ENCODE data around the gene GNAQ. TPM values are rescaled to one million over a fixed set of nuclear protein-coding genes. Genes with fewer than 3 reads are reported as not detected.

The GNAQ gene
- polyA plus RNA-seq, 1 of the 3 experiments (the other 2 are of a cell fraction), result 20.9 TPM

GRCh38 chr9:77766587-77766986, 265.0 kb downstream of the GNAQ start:
- no peaks in the 10 kb centered on the region for H4K20me1 ChIP-seq (ENCODE audit: insufficient read depth)
- no peaks in the 10 kb centered on the region for H3F3A ChIP-seq (replicated peaks; ENCODE audit: insufficient read depth)
- TF ChIP-seq SMC3 (IDR thresholded peaks at IDR 0.05; ENCODE audit: low read depth, low read length), result no peak
- TF ChIP-seq ZBTB33 (IDR thresholded peaks at IDR 0.05; ENCODE audit: borderline replicate concordance, low read depth), result no peak
- no peak for TF ChIP-seq NRF1 (IDR thresholded peaks at IDR 0.05; ENCODE audit: low read depth, low read length)
- TF ChIP-seq FOXJ3 (CRISPR knock-in tag; IDR thresholded peaks at IDR 0.05), result no peak
- TF ChIP-seq RXRA (IDR thresholded peaks at IDR 0.05; ENCODE audit: borderline replicate concordance, low read depth), result no peak
- TF ChIP-seq FOSL2 (IDR thresholded peaks at IDR 0.05; ENCODE audit: borderline replicate concordance, low read depth), result no peak
- no peak for TF ChIP-seq NFIC (IDR thresholded peaks at IDR 0.05; ENCODE audit: borderline replicate concordance)
- TF ChIP-seq GATA2 (CRISPR knock-in tag; IDR thresholded peaks at IDR 0.05), result no peak
- TF ChIP-seq TEAD4 (IDR thresholded peaks at IDR 0.05; ENCODE audit: borderline replicate concordance, insufficient read depth), result no peak
- no peak for TF ChIP-seq USF1 (IDR thresholded peaks at IDR 0.05; ENCODE audit: borderline replicate concordance, low read depth)
- TF ChIP-seq MAX (IDR thresholded peaks at IDR 0.05; ENCODE audit: low read depth), result no peak
- TF ChIP-seq RAD21 (IDR thresholded peaks at IDR 0.05; ENCODE audit: low read length), result no peak
- TF ChIP-seq RCOR1 (IDR thresholded peaks at IDR 0.05; ENCODE audit: low read length), result no peak
- H3K4me2 ChIP-seq, result no peak overlapping the region
- no peak for DNase-seq
- ChIA-PET POLR2A (no interaction called here), CTCF (interaction anchor here (1.0 to 2.5 kb wide), 3 partner anchors 13 to 309 kb away, joined by 3 to 9 read pairs (median 3); no protein-coding TSS in a partner anchor)
- H3K27me3 ChIP-seq (ENCODE audit: insufficient read depth), result no peaks in the 10 kb centered on the region
- H3K36me3 ChIP-seq (replicated peaks in 1 of 2; ENCODE audit: control insufficient read depth in 1 of 2, insufficient read depth in 2 of 2, low read length in 1 of 2), result peaks cover 2 to 18% of the 10 kb centered on the region in 2 experiments
- H2AFZ ChIP-seq (ENCODE audit: low read depth), result no peak overlapping the region
- H3K9me3 ChIP-seq, result no peaks in the 10 kb centered on the region
- no peak overlapping the region for H3K27ac ChIP-seq (ENCODE audit: low read depth in 2 of 2, low read length in 1 of 2)
- H3K4me3 ChIP-seq (ENCODE audit: low read depth in 2 of 2, low read length in 1 of 2), result no peak overlapping the region
- no peaks in the 10 kb centered on the region; a peak in 1 of 4 replicates for H3K4me1 ChIP-seq (ENCODE audit: control insufficient read depth in 1 of 2, insufficient read depth in 2 of 2, low read depth in 1 of 2, low read length in 1 of 2)
- peaks cover 3% of the 10 kb centered on the region; the same call in 1 of the 2 replicates for H3K79me2 ChIP-seq (ENCODE audit: insufficient read depth)
- no peak overlapping the region for H3K9ac ChIP-seq
- H3K9me2 ChIP-seq, result no peaks in the 10 kb centered on the region
- WGBS (ENCODE audit: low lambda C conversion rate), result 92% methylated on average over 3 of the region's 3 CpGs

DNA sequence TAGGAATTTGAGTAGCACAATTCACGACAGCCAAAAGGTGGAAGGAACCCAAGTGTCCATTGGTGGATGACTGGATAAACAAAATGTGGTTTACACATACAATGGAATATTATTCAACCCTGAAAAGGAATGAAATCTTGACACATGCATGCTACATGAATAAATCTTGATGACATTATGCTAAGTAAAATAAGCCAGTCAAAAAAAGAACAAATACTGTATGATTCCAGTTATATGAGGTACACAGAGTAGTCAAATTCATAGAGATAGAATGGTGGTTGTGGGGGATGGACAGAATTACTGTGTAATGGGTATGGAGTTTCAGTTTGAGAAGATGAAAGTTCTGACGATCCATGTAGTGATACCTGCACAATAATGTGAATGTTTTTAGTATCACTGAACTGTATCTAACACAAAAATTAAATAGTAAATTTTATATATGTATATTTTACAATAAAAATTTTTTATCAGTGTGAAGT, 265.8 kb downstream of the GNAQ start:
- Histone ChIP-seq H2AFZ (ENCODE audit: low read depth) (no peak overlapping the region), H3K4me3 (ENCODE audit: low read depth in 2 of 2, low read length in 1 of 2) (no peak overlapping the region), H3K9me3 (no peaks in the 10 kb centered on the region), H3K27ac (ENCODE audit: low read depth in 2 of 2, low read length in 1 of 2) (no peak overlapping the region), H3K4me1 (ENCODE audit: control insufficient read depth in 1 of 2, insufficient read depth in 2 of 2, low read depth in 1 of 2, low read length in 1 of 2) (no peaks in the 10 kb centered on the region), H3K9ac (no peak overlapping the region), H4K20me1 (ENCODE audit: insufficient read depth) (no peaks in the 10 kb centered on the region), H3K9me2 (no peaks in the 10 kb centered on the region), H3F3A (replicated peaks; ENCODE audit: insufficient read depth) (no peaks in the 10 kb centered on the region), H3K36me3 (replicated peaks in 1 of 2; ENCODE audit: control insufficient read depth in 1 of 2, insufficient read depth in 2 of 2, low read length in 1 of 2) (peaks cover 0 to 18% of the 10 kb centered on the region in 2 experiments), H3K27me3 (ENCODE audit: insufficient read depth) (no peaks in the 10 kb centered on the region), H3K4me2 (no peak overlapping the region), H3K79me2 (ENCODE audit: insufficient read depth) (peaks cover 3% of the 10 kb centered on the region; the same call in 1 of the 2 replicates)
- POLR2A ChIA-PET, result no interaction called here
- CTCF ChIA-PET, result interaction anchor here (1.0 to 2.5 kb wide), 4 partner anchors 12 to 331 kb away, joined by 3 to 9 read pairs (median 3); no protein-coding TSS in a partner anchor
- TF ChIP-seq MEF2A (IDR thresholded peaks at IDR 0.05; ENCODE audit: borderline replicate concordance, low read depth) (no peak), GATA2 (CRISPR knock-in tag; IDR thresholded peaks at IDR 0.05) (no peak), EZH2phosphoT487 (IDR thresholded peaks at IDR 0.05; ENCODE audit: borderline replicate concordance, low read depth) (no peak)
- 95% methylated on average over 2 of the region's 2 CpGs for WGBS (ENCODE audit: low lambda C conversion rate)
- no peak for DNase-seq

All from SK-N-SH (cell line).